Endothelial cell (in vitro differentiated cells): ENCODE results near the gene RNASET2. TPM values are rescaled to one million over a fixed set of nuclear protein-coding genes. Genes with fewer than 3 reads are reported as not detected.

Source experiments
- DNase-seq: peaks from one replicate; pipeline ENCODE4 v3.0.0; 2021; ENCODE audit warnings: low spot score
- H3K27ac Mint-ChIP-seq: one replicate; pipeline ENCODE4 v1.8.0; 2021; ENCODE audit warnings: mixed read lengths, inconsistent platforms; ENCODE audit not compliant: unreplicated experiment
- H3K27me3 Mint-ChIP-seq: one replicate; pipeline ENCODE4 v1.8.0; 2021; ENCODE audit warnings: mild to moderate bottlenecking, moderate library complexity, mixed read lengths, inconsistent platforms; ENCODE audit not compliant: unreplicated experiment
- H3K36me3 Mint-ChIP-seq: one replicate; pipeline ENCODE4 v1.8.0; 2021; ENCODE audit warnings: mild to moderate bottlenecking, low read depth, mixed read lengths, inconsistent platforms; ENCODE audit not compliant: unreplicated experiment
- H3K4me1 Mint-ChIP-seq: one replicate; pipeline ENCODE4 v1.8.0; 2021; ENCODE audit warnings: mild to moderate bottlenecking, mixed read lengths, inconsistent platforms; ENCODE audit not compliant: unreplicated experiment
- H3K4me3 Mint-ChIP-seq: one replicate; pipeline ENCODE4 v1.8.0; 2021; ENCODE audit warnings: mild to moderate bottlenecking, mixed read lengths, inconsistent platforms; ENCODE audit not compliant: unreplicated experiment
- H3K9me3 Mint-ChIP-seq: one replicate; pipeline ENCODE4 v1.8.0; 2021; ENCODE audit warnings: mixed read lengths, inconsistent platforms; ENCODE audit not compliant: unreplicated experiment
- total RNA-seq: library from RNA; stranded (reverse); fragmentation: NEBNext Ultra II Directional; extraction: Animal tissue kit (Norgen Biotek cat#: 25700); gene quantifications from one replicate; pipeline ENCODE4 v1.2.1, GENCODE V29; 2021; ENCODE audit not compliant: unreplicated experiment
- TF ChIP-seq, protein P1 (sequence below): fragments of 200-600 bp; sonication (generic); IDR thresholded peaks from one replicate; pipeline ENCODE4 v1.5.0; 2021; ENCODE audit warnings: antibody characterized with exemption; ENCODE audit not compliant: unreplicated experiment

RNASET2 gene
- total RNA-seq, 1 donor from 2014 or later: 11.6 TPM

DNA sequence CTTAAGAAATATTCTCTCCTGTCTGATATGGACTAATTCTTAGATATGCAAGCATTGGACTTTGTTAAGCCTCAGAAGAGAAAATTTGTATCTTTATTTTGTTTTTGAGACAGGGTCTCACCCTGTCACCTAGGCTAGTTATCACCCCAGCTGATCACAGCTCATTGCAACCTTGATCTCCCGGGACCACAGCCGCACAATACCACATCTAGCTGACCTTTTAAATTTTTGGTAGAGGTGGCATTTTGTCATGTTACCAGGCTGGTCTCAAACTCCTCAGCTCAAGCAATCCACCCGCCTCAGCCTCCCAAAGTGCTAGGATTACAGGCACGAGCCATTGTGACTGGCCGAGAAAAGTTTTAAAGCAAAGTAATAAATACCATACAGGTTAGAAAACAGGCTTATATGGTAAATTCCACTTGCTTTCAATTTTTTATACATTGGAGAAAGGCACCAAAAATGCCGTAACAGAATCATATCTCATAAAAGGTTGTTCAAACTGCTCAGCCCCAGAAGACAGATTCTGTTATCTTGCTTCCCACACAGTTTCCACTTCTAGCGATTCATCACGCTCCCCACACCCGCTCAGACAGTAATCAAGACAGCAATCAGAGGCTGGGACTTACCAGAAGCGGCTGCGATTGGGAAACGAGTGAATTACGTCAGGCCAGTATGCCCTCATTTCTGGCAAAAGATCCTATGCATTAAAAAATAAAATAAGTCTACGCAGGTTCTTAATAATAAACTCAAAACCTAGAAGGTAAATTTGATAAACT is 13.8 kb downstream of the RNASET2 start:
- H3K4me1 Mint-ChIP-seq: no peaks in the 10 kb centered on the region
- no peaks in the 10 kb centered on the region for H3K27me3 Mint-ChIP-seq
- TF ChIP-seq, protein P1, sequence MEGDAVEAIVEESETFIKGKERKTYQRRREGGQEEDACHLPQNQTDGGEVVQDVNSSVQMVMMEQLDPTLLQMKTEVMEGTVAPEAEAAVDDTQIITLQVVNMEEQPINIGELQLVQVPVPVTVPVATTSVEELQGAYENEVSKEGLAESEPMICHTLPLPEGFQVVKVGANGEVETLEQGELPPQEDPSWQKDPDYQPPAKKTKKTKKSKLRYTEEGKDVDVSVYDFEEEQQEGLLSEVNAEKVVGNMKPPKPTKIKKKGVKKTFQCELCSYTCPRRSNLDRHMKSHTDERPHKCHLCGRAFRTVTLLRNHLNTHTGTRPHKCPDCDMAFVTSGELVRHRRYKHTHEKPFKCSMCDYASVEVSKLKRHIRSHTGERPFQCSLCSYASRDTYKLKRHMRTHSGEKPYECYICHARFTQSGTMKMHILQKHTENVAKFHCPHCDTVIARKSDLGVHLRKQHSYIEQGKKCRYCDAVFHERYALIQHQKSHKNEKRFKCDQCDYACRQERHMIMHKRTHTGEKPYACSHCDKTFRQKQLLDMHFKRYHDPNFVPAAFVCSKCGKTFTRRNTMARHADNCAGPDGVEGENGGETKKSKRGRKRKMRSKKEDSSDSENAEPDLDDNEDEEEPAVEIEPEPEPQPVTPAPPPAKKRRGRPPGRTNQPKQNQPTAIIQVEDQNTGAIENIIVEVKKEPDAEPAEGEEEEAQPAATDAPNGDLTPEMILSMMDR: no peak
- H3K27ac Mint-ChIP-seq: no peak overlapping the region
- H3K4me3 Mint-ChIP-seq: no peak overlapping the region
- no peaks in the 10 kb centered on the region for H3K9me3 Mint-ChIP-seq
- no peak for DNase-seq
- H3K36me3 Mint-ChIP-seq: no peaks in the 10 kb centered on the region

DNA sequence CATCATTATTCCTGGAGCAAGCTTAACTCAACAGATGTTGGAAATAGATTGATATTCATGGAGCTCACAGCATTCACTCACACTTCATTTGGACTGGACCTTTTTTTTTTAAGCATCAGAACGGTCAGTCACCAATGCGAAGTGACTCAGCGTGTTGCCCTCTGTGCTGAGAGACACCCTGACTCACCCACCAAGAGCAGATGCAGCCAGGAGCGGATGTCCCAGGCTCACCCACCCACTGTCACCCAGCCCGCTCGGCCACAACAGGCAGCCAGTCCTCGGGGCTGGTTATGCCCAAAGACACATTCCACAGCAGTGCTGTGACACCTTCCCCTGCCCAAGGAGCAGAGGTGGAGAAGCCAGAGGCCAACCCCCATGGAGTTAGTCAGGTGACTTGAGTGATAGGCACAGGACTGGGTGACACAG is 15.7 kb downstream of the RNASET2 start:
- Mint-ChIP-seq H3K4me1 (no peaks in the 10 kb centered on the region), H3K4me3 (no peak overlapping the region), H3K27me3 (no peaks in the 10 kb centered on the region), H3K9me3 (no peaks in the 10 kb centered on the region), H3K27ac (no peak overlapping the region), H3K36me3 (no peaks in the 10 kb centered on the region)
- DNase-seq: no peak
- TF ChIP-seq, protein P1: no peak

DNA sequence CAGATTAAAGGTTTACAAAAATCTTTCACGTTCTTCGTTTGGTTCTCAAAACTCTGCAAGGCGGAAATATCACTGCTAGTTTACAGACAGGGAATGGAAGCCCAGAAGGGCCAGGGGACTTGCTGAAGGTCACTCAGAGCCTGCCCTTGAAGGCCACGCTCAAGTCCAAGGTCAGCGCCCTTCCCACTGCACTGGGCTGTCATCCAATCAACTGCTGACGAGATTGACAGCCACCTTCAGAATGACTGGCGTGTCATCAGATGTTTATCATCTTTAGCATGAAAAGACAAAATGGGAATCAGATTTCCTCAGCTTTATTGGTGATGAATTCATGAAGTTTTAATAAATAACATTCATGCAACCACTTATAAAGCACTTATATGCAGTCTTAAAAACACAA is 16.5 kb downstream of the RNASET2 start:
- Mint-ChIP-seq H3K27me3 (no peaks in the 10 kb centered on the region), H3K4me3 (no peak overlapping the region), H3K9me3 (no peaks in the 10 kb centered on the region), H3K36me3 (no peaks in the 10 kb centered on the region), H3K27ac (no peak overlapping the region), H3K4me1 (no peaks in the 10 kb centered on the region)
- TF ChIP-seq, protein P1: no peak
- no peak for DNase-seq

DNA sequence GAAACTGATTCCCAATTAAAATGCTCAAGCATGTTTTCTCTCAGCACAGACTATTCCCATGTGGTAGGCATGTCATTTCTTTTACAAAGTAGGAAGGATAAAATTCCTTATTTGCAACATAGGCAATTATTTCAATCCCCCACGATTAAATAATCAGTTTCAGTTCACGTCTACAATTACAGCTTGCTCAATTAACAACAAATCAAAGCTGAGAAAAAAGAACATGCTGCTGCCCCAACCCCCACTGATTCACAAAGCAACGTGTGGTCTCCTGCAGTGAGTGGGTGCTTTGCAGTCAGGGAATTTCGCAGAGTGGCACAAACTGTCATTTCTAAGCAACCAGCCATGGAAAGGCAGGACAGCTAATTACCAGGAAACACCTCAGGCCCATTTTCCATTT is 17.0 kb downstream of the RNASET2 start:
- Mint-ChIP-seq H3K36me3 (no peaks in the 10 kb centered on the region), H3K27ac (no peak overlapping the region), H3K9me3 (no peaks in the 10 kb centered on the region), H3K27me3 (no peaks in the 10 kb centered on the region), H3K4me1 (no peaks in the 10 kb centered on the region), H3K4me3 (no peak overlapping the region)
- no peak for DNase-seq
- TF ChIP-seq, protein P1: no peak

DNA sequence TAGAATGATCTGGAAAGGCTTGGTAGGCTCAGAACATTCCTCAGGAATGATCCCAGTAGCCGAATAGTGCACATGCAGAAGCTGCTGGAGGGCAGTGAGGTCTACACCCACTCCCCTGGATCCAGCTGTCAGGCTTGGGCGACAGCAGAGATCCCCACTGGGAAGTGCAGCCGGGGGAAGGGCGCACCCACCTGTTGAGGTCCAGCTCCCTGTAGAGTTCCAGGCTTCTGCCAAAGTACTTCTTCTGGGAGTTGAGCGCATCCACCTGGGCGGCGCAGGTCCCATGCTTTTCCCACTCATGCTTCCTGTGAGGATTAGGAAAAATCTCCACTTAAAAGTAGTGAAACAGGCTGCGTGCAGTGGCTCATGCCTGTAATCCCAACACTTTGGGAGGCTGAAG is 17.6 kb downstream of the RNASET2 start:
- no peaks in the 10 kb centered on the region for H3K4me1 Mint-ChIP-seq
- H3K27me3 Mint-ChIP-seq: no peaks in the 10 kb centered on the region
- no peaks in the 10 kb centered on the region for H3K9me3 Mint-ChIP-seq

More for the DNA sequence above, 17.6 kb downstream of the RNASET2 start:
- TF ChIP-seq, protein P1: no peak
- Mint-ChIP-seq H3K4me3 (no peak overlapping the region), H3K27ac (no peak overlapping the region), H3K36me3 (no peaks in the 10 kb centered on the region)
- DNase-seq: no peak
